H1 (cell line): Measurements from ENCODE around the gene GALNT2. TPM values are rescaled to one million over a fixed set of nuclear protein-coding genes. Genes with fewer than 3 reads are reported as not detected.
A peak's percentile ranks its signal among the peaks of the same experiment; 100 is the strongest.

Experiments
- CTCF ChIA-PET: fragments of 300-600 bp; sonication (Branson Sonifier 250); formaldehyde crosslinking; loops from one replicate; lab custom pipeline; 2021; ENCODE audit not compliant: partially characterized antibody; lab: Charles Lee
- POLR2A ChIA-PET: fragments of 300-600 bp; sonication (Branson Sonifier 250); formaldehyde crosslinking; loops from one replicate; lab custom pipeline; 2021; ENCODE audit warnings: inconsistent platforms; ENCODE audit not compliant: partially characterized antibody; lab: Charles Lee
- DNase-seq, 2 experiments: peaks; one replicate each; pipeline versions ENCODE4 v3.0.0 to v3.0.0-alpha.2; 2010 to 2022; ENCODE audit warnings: low spot score in 2 of 2, low read depth in 1 of 2, mixed read lengths in 1 of 2
- FAIRE-seq: peaks from 2 replicates; lab custom pipeline; 2011; peaks lifted over from hg19 to GRCh38; lab: Jason Lieb, UNC
- H2AFZ ChIP-seq: 2 replicates; pipeline ENCODE4 v1.8.1; 2012; ENCODE audit warnings: low read length, inconsistent platforms
- H2AK5ac ChIP-seq: 2 replicates; pipeline ENCODE4 v1.6.1; 2013; ENCODE audit warnings: low read depth, low read length
- H2BK120ac ChIP-seq: replicated peaks from 2 replicates; pipeline ENCODE3; 2013; ENCODE audit warnings: low read depth, low read length, inconsistent platforms
- H2BK12ac ChIP-seq: 2 replicates; pipeline ENCODE4 v1.6.1; 2013; ENCODE audit warnings: low read depth, low read length
- H2BK15ac ChIP-seq: 2 replicates; pipeline ENCODE4 v1.6.1; 2013; ENCODE audit warnings: low read length
- H2BK20ac ChIP-seq: 2 replicates; pipeline ENCODE4 v1.6.1; 2013; ENCODE audit warnings: low read length
- H2BK5ac ChIP-seq: 2 replicates; pipeline ENCODE4 v1.6.1; 2013; ENCODE audit warnings: low read depth, low read length
- H3K14ac ChIP-seq: 2 replicates; pipeline ENCODE4 v1.6.1; 2013; ENCODE audit warnings: inconsistent platforms; ENCODE audit not compliant: insufficient read length
- H3K18ac ChIP-seq: 2 replicates; pipeline ENCODE4 v1.6.1; 2013; ENCODE audit warnings: low read length; ENCODE audit errors: extremely low read depth
- H3K23ac ChIP-seq: 2 replicates; pipeline ENCODE4 v1.6.1; 2013; ENCODE audit warnings: inconsistent platforms; ENCODE audit not compliant: insufficient read length
- H3K23me2 ChIP-seq: 2 replicates; pipeline ENCODE4 v1.6.1; 2013; ENCODE audit warnings: low read depth, low read length
- H3K27ac ChIP-seq: 2 replicates; pipeline ENCODE4 v1.6.1; 2011; ENCODE audit warnings: low read depth, low read length, inconsistent platforms
- H3K27me3 ChIP-seq, 4 experiments: replicated peaks in 1 of 4; 1 replicate in 1 of 4; 2 replicates in 3 of 4; pipeline versions ENCODE4 v1.6.1 to v1.8.1; 2011 to 2013; ENCODE audit warnings: low read length in 3 of 4, mild to moderate bottlenecking in 3 of 4, inconsistent platforms in 2 of 4, mixed read lengths in 2 of 4, moderate library complexity in 1 of 4; ENCODE audit not compliant: control insufficient read depth in 3 of 4, insufficient read depth in 3 of 4; ENCODE audit errors: extremely low read depth in 1 of 4
- H3K36me3 ChIP-seq, 4 experiments: 2 replicates each; pipeline versions ENCODE4 v1.6.1 to v1.8.1; 2011 to 2013; ENCODE audit warnings: mild to moderate bottlenecking in 4 of 4, low read length in 3 of 4, moderate library complexity in 2 of 4, control low read depth in 1 of 4, inconsistent platforms in 1 of 4; ENCODE audit not compliant: insufficient read depth in 4 of 4, control insufficient read depth in 2 of 4
- H3K4ac ChIP-seq: replicated peaks from 2 replicates; pipeline ENCODE3; 2013; ENCODE audit warnings: low read length, low read depth, mixed read lengths, inconsistent platforms; ENCODE audit not compliant: insufficient read length
- H3K4me1 ChIP-seq, 4 experiments: replicated peaks in 1 of 4; 1 replicate in 1 of 4; 2 replicates in 3 of 4; pipeline versions ENCODE4 v1.6.1 to v1.8.1; 2011 to 2013; ENCODE audit warnings: low read length in 3 of 4, inconsistent platforms in 2 of 4, mixed read lengths in 1 of 4; ENCODE audit not compliant: insufficient read depth in 4 of 4, control insufficient read depth in 3 of 4
- H3K4me2 ChIP-seq, 2 experiments: 2 replicates each; pipeline versions ENCODE4 v1.6.1 to v1.8.1; 2011 to 2013; ENCODE audit warnings: low read depth in 2 of 2, low read length in 2 of 2, control low read depth in 1 of 2, inconsistent platforms in 1 of 2, mild to moderate bottlenecking in 1 of 2; ENCODE audit not compliant: insufficient read depth in 1 of 2
- H3K4me3 ChIP-seq, 4 experiments: fragments of 200-600, 300-600 bp in 1 of 4; sonication (generic), shearing (Covaris generic), sonication (Bioruptor Twin) in 1 of 4; 2 replicates each; pipeline versions ENCODE4 v1.5.1 to v1.8.1; 2011 to 2016; ENCODE audit warnings: low read length in 4 of 4, low read depth in 3 of 4, control low read depth in 2 of 4, inconsistent platforms in 2 of 4, mild to moderate bottlenecking in 2 of 4, mixed read lengths in 1 of 4, moderate library complexity in 1 of 4; ENCODE audit not compliant: insufficient read depth in 2 of 4; ENCODE audit errors: extremely low read depth in 1 of 4
- H3K56ac ChIP-seq: replicated peaks from 2 replicates; pipeline ENCODE3; 2013; ENCODE audit warnings: low read depth, mild to moderate bottlenecking, mixed read lengths, low read length, inconsistent platforms; ENCODE audit not compliant: insufficient read length
- H3K79me1 ChIP-seq: 2 replicates; pipeline ENCODE4 v1.6.1; 2013; ENCODE audit warnings: low read depth, low read length, control low read depth
- H3K79me2 ChIP-seq, 2 experiments: 2 replicates each; pipeline versions ENCODE4 v1.6.1 to v1.8.1; 2012 to 2013; ENCODE audit warnings: low read length in 2 of 2, mild to moderate bottlenecking in 2 of 2, inconsistent platforms in 1 of 2; ENCODE audit not compliant: insufficient read depth in 2 of 2, control insufficient read depth in 1 of 2
- H3K9ac ChIP-seq, 4 experiments: replicated peaks in 1 of 4; 1 replicate in 1 of 4; 2 replicates in 3 of 4; pipeline versions ENCODE4 v1.6.1 to v1.8.1; 2011 to 2013; ENCODE audit warnings: low read depth in 3 of 4, low read length in 3 of 4, control low read depth in 2 of 4, mild to moderate bottlenecking in 2 of 4, moderate library complexity in 2 of 4, inconsistent platforms in 1 of 4; ENCODE audit errors: extremely low read depth in 1 of 4
- H3K9me3 ChIP-seq, 2 experiments: 2 replicates each; pipeline versions ENCODE4 v1.6.1 to v1.8.1; 2012 to 2013; ENCODE audit warnings: mild to moderate bottlenecking in 2 of 2, moderate library complexity in 2 of 2, control low read depth in 1 of 2, inconsistent platforms in 1 of 2, low read depth in 1 of 2, low read length in 1 of 2, mixed read lengths in 1 of 2; ENCODE audit not compliant: insufficient read depth in 2 of 2
- H4K20me1 ChIP-seq, 2 experiments: replicated peaks in 1 of 2; 2 replicates each; pipeline versions ENCODE3 to v1.8.1; 2011 to 2013; ENCODE audit warnings: inconsistent platforms in 2 of 2, low read length in 2 of 2, mild to moderate bottlenecking in 1 of 2; ENCODE audit not compliant: insufficient read depth in 2 of 2, control insufficient read depth in 1 of 2
- H4K5ac ChIP-seq: 2 replicates; pipeline ENCODE4 v1.6.1; 2013; ENCODE audit warnings: low read length, low read depth, mixed read lengths, inconsistent platforms; ENCODE audit not compliant: insufficient read length
- H4K8ac ChIP-seq: 2 replicates; pipeline ENCODE4 v1.8.0; 2013; ENCODE audit warnings: mild to moderate bottlenecking, moderate library complexity, low read length, inconsistent platforms; ENCODE audit not compliant: insufficient read depth; ENCODE audit errors: extremely low read depth
- H4K91ac ChIP-seq: replicated peaks from 2 replicates; pipeline ENCODE3; 2013; ENCODE audit warnings: low read length, mixed read lengths, inconsistent platforms; ENCODE audit not compliant: insufficient read length
- BCL11A ChIP-seq, 2 experiments: IDR thresholded peaks; one replicate each; pipeline ENCODE4 v1.6.1; 2011; ENCODE audit warnings: low read depth in 2 of 2, low read length in 2 of 2, mild to moderate bottlenecking in 2 of 2
- CHD2 ChIP-seq: IDR thresholded peaks from 2 replicates; pipeline ENCODE4 v1.6.1; 2012; ENCODE audit warnings: low read length, improper control_type of control experiment
- EP300 ChIP-seq, 2 experiments: IDR thresholded peaks; 1 replicate in 1 of 2; 2 replicates in 1 of 2; pipeline ENCODE4 v1.6.1; 2011 to 2012; ENCODE audit warnings: low read depth in 2 of 2, low read length in 2 of 2, mild to moderate bottlenecking in 2 of 2, borderline replicate concordance in 1 of 2, inconsistent platforms in 1 of 2, moderate library complexity in 1 of 2
- FOSL1 ChIP-seq: IDR thresholded peaks from 2 replicates; pipeline ENCODE4 v1.6.1; 2011; ENCODE audit warnings: mild to moderate bottlenecking, low read depth, low read length, moderate library complexity; ENCODE audit not compliant: insufficient read depth
- HDAC2 ChIP-seq, 2 experiments: fragments of 300-600 bp in 1 of 2; sonication (generic) in 1 of 2; IDR thresholded peaks; 2 replicates each; pipeline ENCODE4 v1.6.1; 2011 to 2012; ENCODE audit warnings: low read depth in 2 of 2, low read length in 2 of 2, mild to moderate bottlenecking in 2 of 2, moderate library complexity in 2 of 2, borderline replicate concordance in 1 of 2, inconsistent platforms in 1 of 2
- HDAC6 ChIP-seq: IDR thresholded peaks from one replicate; pipeline ENCODE4 v1.7.1; 2012; ENCODE audit warnings: low read depth, mild to moderate bottlenecking, inconsistent platforms, low read length, moderate library complexity
- POU5F1 ChIP-seq: IDR thresholded peaks from 2 replicates; pipeline ENCODE4 v1.6.1; 2011; ENCODE audit warnings: low read depth, mild to moderate bottlenecking, low read length, moderate library complexity
- SUZ12 ChIP-seq: fragments of 200-600 bp; sonication (generic); IDR thresholded peaks from 2 replicates; pipeline ENCODE4 v1.6.1; 2012; ENCODE audit warnings: mild to moderate bottlenecking, inconsistent platforms, low read length, moderate library complexity, mixed read lengths
- TAF1 ChIP-seq: IDR thresholded peaks from 2 replicates; pipeline ENCODE4 v1.6.1; 2011; ENCODE audit warnings: mild to moderate bottlenecking, low read depth, low read length
- TEAD4 ChIP-seq: IDR thresholded peaks from 2 replicates; pipeline ENCODE4 v1.6.1; 2012; ENCODE audit warnings: low read depth, low read length, inconsistent platforms, mixed read lengths
- WGBS, 2 experiments: shearing (Covaris generic) in 1 of 2; methylation state at CpG; one replicate each; pipeline versions ENCODE4 v1.1.6 to v1.1.7; 2013 to 2015; ENCODE audit warnings: low lambda C conversion rate in 2 of 2, mixed read lengths in 2 of 2, inconsistent platforms in 1 of 2, low coverage in 1 of 2, missing lambda C conversion rate in 1 of 2; ENCODE audit not compliant: insufficient replicate concordance in 2 of 2, insufficient coverage in 1 of 2, insufficient read length in 1 of 2; ENCODE audit errors: extremely low coverage in 1 of 2, missing lambda C conversion rate in 1 of 2; 5-methylcytosine and 5-hydroxymethylcytosine counted together
- polyA plus RNA-seq, 7 experiments: library from polyadenylated mRNA; depleted of rRNA in 3 of 7; stranded (reverse) in 5 of 7; unstranded in 2 of 7; fragments of >200 nt in 5 of 7; fragments of 200-250 nt in 2 of 7; gene quantifications; 1 replicate in 5 of 7; 2 replicates in 1 of 7; 4 replicates in 1 of 7; pipeline versions ENCODE4 v1.2.1 to v1.2.3, GENCODE V29; 2011 to 2013; ENCODE audit warnings: missing spikeins in 2 of 7, mixed read lengths in 2 of 7
- total RNA-seq: library from RNA; stranded (reverse); fragmentation: NEBNext Ultra II Directional; extraction: Animal tissue kit (Norgen Biotek cat#: 25700); gene quantifications from 2 replicates; pipeline ENCODE4 v1.2.1, GENCODE V29; 2021
- TF ChIP-seq, protein P1 (sequence below), 3 experiments: IDR thresholded peaks; 1 replicate in 2 of 3; 2 replicates in 1 of 3; pipeline versions ENCODE4 v1.5.1 to v1.6.1; 2011; ENCODE audit warnings: low read length in 3 of 3, mild to moderate bottlenecking in 3 of 3, inconsistent platforms in 2 of 3, low read depth in 1 of 3, moderate library complexity in 1 of 3; ENCODE audit not compliant: insufficient read depth in 1 of 3; ENCODE audit errors: control extremely low read depth in 1 of 3

Gene GALNT2
- total and polyA plus RNA-seq, 2 of the 8 experiments (the other 6 are each of a cell fraction or from before 2014, with no cell fraction given): 34.5 to 75.3 TPM

DNA sequence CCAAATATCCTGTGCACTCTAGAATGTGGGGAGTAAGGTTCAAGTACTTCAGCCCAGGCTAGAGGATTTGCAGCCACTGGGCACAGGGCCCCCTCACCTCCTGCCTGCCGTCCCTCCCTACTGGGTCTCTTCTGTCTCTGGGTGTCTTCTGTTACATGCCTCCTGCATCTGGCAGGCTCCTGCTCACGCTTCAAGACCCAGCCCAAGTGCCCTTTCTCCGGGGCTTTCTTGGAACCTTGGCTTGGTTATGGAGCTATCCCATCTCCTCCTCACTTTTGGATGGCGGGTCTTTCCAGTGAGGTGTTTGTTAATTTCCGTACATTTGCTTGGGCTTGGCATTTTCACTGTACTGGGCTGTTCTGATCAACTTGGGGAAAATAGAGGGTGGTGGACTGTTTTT is 129.0 kb downstream of the GALNT2 start:
- Histone ChIP-seq H3K4me1 (peaks cover 0 to 3% (median under 1%) of the 10 kb centered on the region in 4 experiments; a peak in 3 of 7 replicates), H3K56ac (no peak overlapping the region), H2BK20ac (no peak overlapping the region), H3K14ac (no peak overlapping the region), H3K27me3 (no peaks in the 10 kb centered on the region), H3K9ac (no peak overlapping the region), H3K79me1 (peaks cover 2% of the 10 kb centered on the region), H3K18ac (no peak overlapping the region), H2BK5ac (0 out of 2 replicates have a peak overlapping the region, but pooled peaks have one; percentile 25), H3K23ac (no peak overlapping the region), H3K4me3 (no peak overlapping the region), H4K20me1 (no peaks in the 10 kb centered on the region), H4K91ac (no peak overlapping the region), H3K4me2 (no peak overlapping the region), H2AK5ac (no peak overlapping the region), H3K79me2 (peaks cover 0 to 2% of the 10 kb centered on the region in 2 experiments; a peak in 1 of 4 replicates), H4K5ac (no peak overlapping the region), H2BK12ac (no peak overlapping the region), H3K23me2 (no peaks in the 10 kb centered on the region), H2BK15ac (0 out of 2 replicates have a peak overlapping the region, but pooled peaks have one; percentile 22), H3K4ac (no peak overlapping the region), H2AFZ (no peak overlapping the region), H3K9me3 (no peaks in the 10 kb centered on the region), H3K36me3 (no peaks in the 10 kb centered on the region), H3K27ac (no peak overlapping the region), H2BK120ac (no peak overlapping the region), H4K8ac (no peak overlapping the region)
- CTCF ChIA-PET: interaction anchor here (0.9 to 2.0 kb wide), 4 partner anchors 9 to 536 kb away, joined by 3 to 4 read pairs (median 3); no protein-coding TSS in a partner anchor
- FAIRE-seq (no peak), DNase-seq (no peak)
- WGBS, 2 experiments: 86% methylated on average over 5 of the region's 5 CpGs; no CpG with 5 or more reads in 1 of the 2 experiments
- POLR2A ChIA-PET: no interaction called here
- TF ChIP-seq TEAD4: no peak
- no peak for TF ChIP-seq HDAC6
- TF ChIP-seq, protein P1, sequence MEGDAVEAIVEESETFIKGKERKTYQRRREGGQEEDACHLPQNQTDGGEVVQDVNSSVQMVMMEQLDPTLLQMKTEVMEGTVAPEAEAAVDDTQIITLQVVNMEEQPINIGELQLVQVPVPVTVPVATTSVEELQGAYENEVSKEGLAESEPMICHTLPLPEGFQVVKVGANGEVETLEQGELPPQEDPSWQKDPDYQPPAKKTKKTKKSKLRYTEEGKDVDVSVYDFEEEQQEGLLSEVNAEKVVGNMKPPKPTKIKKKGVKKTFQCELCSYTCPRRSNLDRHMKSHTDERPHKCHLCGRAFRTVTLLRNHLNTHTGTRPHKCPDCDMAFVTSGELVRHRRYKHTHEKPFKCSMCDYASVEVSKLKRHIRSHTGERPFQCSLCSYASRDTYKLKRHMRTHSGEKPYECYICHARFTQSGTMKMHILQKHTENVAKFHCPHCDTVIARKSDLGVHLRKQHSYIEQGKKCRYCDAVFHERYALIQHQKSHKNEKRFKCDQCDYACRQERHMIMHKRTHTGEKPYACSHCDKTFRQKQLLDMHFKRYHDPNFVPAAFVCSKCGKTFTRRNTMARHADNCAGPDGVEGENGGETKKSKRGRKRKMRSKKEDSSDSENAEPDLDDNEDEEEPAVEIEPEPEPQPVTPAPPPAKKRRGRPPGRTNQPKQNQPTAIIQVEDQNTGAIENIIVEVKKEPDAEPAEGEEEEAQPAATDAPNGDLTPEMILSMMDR (IDR thresholded peaks at IDR 0.05; ENCODE audit: control extremely low read depth in 1 of 3, insufficient read depth in 1 of 3, low read depth in 1 of 3, low read length in 3 of 3): no peak
- TF ChIP-seq BCL11A (IDR thresholded peaks at IDR 0.05; ENCODE audit: low read depth in 2 of 2, low read length in 2 of 2): no peak
- no peak for TF ChIP-seq POU5F1
- TF ChIP-seq SUZ12: no peak
- no peak for TF ChIP-seq FOSL1
- no peak for TF ChIP-seq HDAC2 (IDR thresholded peaks at IDR 0.05; ENCODE audit: borderline replicate concordance in 1 of 2, low read depth in 2 of 2, low read length in 2 of 2)
- TF ChIP-seq TAF1: no peak
- no peak for TF ChIP-seq EP300 (IDR thresholded peaks at IDR 0.05; ENCODE audit: borderline replicate concordance in 1 of 2, low read depth in 2 of 2, low read length in 2 of 2)
- TF ChIP-seq CHD2: no peak
